Measurements from ENCODE around the gene ASAH2.
"Not testable (repeated sequence)": the region's sequence is repeated elsewhere in the genome, so short reads cannot be mapped to it uniquely, and the experiment has no call there.

The ASAH2 gene

DNA sequence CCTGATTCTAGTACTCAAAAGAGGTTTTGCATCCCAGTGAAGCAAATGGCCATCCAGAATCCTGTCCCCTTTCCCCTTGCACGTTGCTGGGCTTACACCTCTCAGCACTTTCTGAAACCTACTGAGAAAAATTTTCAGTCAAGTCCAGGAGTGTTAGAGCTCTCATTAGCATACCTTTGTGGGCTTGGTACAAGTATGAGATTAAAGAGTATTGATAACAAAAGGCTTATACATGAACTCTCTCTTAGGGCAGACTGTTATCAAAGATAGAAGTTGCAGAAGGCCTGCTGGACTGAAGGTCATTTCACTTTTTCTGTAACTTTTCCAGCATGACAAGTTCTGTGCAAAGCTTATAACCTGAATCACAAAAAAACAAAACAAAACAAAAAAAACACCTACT, at the start of gene ASAH2:
Gene ASAH2 (minus strand): TSS at position 123 of the 400 bp plus-strand sequence. CDS start 2,906 bp downstream, outside the sequence.
- no peak for FAIRE-seq
- no peak for DNase-seq (ENCODE audit: low spot score)

GRCh38 chr10:50299948-50300669, 48.8 kb upstream of the ASAH2 start:
- no peak for FAIRE-seq
- DNase-seq (ENCODE audit: low spot score), result no peak

GRCh38 chr10:50295367-50295766, 44.1 kb upstream of the ASAH2 start:
- no peak for FAIRE-seq
- DNase-seq (ENCODE audit: low spot score), result no peak

DNA sequence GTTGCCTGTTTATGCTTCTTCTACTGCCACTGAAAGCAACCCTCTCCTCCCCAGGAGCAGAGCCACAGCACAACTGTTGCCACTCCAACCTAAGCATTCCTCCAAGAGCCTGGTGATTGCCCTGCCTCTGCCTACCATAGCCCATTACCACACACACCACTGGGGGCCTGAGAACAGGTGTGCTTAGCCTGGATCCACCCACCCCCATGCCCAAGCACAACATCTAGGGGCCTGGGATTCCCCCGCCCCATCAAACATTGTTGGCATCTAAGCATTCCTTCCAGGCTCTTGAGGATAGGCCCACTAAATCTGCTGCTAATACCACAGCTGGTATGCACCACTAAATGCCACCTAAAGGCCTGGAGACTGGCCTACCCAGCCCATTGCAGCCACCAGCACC, 43.3 kb upstream of the ASAH2 start:
- FAIRE-seq, result no peak

DNA sequence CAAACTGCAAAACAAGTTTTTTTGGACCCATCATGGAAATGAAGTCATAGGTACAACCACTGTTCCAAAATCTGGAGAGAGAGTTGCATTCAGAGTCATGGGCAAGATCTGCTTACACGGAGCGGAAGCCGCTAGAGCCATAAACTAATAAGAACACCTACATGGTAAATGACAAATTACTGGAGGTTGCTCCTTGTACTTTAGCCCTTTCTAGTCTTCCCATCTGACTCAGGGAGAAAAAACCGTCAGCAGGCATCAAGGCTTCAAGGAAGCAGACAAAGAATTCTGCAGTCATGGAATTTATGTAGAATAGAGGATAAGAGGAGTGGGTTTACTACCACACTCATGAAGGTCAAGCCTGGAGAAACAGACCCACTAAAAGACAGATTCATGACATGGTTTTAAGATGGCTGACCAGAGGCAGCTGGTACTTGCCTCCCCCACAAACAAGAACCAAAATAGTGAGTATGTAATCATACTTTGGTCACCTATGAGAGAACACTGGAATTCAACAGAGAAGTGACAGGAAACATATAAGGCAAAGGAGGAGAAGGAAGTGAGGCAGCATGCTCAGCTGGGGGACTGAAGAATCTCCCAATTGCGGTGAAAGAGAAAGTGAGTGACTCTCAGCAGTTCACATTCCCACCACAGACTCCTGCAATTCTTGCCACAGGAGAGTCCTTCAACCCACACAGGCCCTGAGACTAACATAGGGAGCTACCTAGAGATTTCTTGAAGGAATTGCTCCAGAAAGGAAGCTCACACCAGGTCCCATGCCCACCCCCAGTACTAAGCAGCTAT, 42.4 kb upstream of the ASAH2 start:
- DNase-seq (ENCODE audit: low spot score) (no peak), FAIRE-seq (no peak)

More for the DNA sequence above, 43.3 kb upstream of the ASAH2 start:
- DNase-seq (ENCODE audit: low spot score), result no peak

- FAIRE-seq, result no peak
- no peak for DNase-seq (ENCODE audit: low spot score)
Observed at GRCh38 chr10:50291261-50291850, 40.0 kb upstream of the ASAH2 start.

GRCh38 chr10:50289196-50289595, 37.9 kb upstream of the ASAH2 start:
- no peak for FAIRE-seq
- DNase-seq (ENCODE audit: low spot score), result no peak

DNA sequence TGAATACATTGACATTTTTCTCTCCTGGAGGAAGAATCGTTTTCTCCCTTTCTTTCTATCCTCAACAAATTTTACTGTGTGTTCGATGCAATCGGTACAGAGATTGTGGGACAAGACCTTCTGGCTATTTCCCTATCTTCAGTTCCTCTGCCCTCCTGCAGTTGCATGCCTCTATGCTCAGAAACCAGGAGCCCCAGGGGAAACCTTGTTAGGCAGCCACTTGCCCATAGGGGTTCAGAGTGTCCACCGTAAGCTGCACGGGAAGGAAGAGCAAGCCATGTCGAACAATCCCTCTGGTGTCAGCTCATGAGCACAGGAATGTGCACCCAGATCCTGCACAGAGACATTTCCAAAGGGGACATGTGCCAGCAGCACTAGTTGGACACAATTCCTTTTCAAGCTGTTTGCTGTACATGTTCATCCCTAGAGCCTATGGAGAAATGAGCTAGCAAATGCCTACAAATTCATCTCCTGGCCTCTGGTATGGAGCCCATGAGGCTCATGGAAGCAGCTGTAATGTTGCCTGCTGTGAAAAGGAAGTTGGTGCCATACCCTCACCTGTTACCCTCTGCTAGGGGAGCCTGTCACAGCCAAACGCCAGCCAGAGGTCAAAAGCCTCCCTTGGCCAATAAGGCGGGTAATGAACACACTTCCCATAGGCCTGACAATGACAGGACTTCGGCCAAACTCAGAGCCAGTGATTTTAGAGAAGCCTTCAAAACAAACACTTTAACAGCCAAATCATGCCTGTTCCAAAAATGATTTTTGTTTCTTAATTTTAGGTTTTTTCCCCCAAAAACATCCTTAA, 35.9 kb upstream of the ASAH2 start:
- FAIRE-seq, result no peak
- no peak for DNase-seq (ENCODE audit: low spot score)

- no peak for DNase-seq (ENCODE audit: low spot score)
- no peak for FAIRE-seq
Observed at GRCh38 chr10:50286517-50286916, 35.2 kb upstream of the ASAH2 start.

DNA sequence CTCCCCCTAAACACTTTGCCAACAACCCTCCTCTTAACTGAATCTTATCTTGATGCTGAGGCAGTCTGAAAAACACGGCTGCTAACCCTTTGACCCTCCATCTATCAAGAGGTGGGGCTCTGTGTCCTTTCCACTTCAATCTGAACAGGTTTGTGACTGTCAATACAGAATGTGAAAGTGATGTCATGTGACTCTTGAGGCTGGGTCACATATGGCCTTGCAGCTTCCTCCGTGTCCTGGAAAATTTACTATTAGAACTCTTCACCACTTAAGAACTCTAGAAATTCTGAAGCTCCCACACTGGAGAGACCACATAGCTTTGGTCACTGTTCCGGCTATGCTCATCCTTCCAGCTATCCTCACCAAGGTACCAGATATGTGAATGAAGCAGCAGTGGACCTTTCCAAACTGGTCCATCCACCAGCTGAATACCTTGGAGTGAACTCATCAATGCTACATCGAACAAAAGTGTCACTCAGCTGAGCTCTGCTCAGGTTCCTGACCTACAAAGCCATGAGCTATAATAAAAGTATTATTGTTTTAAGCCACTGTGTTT, 30.7 kb upstream of the ASAH2 start:
- FAIRE-seq (no peak), DNase-seq (ENCODE audit: low spot score) (no peak)

GRCh38 chr10:50281210-50281966, 30.1 kb upstream of the ASAH2 start:
- DNase-seq (ENCODE audit: low spot score) (no peak), FAIRE-seq (no peak)

DNA sequence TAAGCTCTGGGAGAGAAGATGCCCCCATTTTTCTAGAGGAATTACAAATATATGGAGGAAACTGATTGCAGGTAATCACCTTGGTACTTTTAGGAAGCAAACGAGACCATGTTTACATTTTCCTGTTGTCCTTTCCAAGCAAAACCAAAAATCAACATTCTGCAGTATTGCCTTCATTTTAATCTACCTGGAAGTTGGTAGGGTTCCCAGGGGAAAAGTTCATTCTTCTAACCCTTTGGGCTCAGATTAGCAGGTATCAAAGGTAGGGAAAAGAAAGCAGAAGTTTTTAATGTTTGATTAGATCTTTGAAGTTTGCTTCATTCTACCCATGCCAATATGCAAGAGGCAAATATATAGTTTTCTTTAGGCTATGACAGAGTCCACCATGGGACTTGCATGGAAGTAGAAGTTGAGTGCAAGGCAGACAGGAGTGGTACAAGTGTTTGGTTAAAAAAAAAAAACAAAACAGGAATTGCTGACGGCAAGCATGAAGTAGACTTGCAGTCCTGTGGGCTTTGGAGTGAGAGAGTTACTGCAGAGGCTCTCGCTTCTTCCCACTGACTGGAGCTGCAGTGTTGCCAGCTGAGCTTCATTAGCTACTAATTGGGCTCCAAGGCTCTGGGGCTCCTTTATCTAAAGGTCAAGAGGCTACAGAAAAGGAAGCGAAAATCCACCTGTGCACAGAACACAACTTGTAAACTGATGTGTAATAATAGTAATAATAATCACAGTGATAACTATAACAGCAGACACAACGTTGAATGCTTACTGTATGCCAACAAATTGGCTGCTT, 28.9 kb upstream of the ASAH2 start:
- no peak for FAIRE-seq
- no peak for DNase-seq (ENCODE audit: low spot score)

DNA sequence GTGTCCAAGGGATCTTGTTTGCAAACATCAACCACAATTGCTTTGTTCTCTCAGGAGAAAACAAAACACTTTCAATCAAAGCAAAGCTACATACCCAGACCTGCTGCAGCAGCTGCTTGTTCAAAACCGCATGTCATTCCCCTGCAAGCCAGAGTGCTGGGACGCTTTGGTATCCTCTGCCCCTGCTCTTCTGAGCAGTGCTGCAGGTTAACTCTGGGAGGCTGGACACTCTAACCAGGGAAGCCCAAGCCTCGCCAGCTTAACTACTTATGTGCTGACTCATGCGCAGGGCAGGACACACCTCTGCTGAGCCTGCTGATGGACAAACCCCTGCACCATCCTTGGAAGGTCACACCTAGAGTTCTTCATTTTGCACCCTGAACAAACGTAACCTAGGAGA, 28.2 kb upstream of the ASAH2 start:
- FAIRE-seq, result no peak
- DNase-seq (ENCODE audit: low spot score), result no peak

DNA sequence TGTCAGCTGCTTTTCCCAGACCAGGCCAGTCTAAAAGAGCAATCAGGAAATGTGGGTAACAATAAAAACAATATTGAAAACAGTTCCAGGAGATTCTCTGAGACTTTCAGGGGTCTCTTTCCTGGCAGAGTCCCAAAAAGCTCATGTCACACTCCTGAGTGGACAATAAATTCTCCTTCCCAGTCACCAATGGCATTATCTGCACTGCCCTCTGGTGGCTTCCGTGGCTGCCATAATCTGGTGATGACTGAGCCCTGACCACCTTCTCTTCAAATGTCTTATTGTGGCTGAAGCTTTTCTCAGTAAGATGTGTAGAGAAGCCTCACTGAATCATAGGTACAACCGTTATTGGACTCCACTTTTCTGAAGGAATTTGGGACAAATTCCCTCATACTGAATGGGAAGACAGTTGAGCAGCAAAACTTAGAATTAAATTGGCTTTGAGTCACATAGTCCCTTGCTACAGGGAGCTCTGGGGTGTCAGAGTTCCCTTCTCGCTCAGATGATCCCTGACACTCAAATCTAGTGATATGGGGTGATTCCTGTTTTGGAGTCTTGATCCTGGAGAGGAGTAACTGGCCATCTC, 24.4 kb upstream of the ASAH2 start:
- FAIRE-seq, result no peak
- DNase-seq (ENCODE audit: low spot score), result no peak

GRCh38 chr10:50272531-50272930, 21.2 kb upstream of the ASAH2 start:
- DNase-seq (ENCODE audit: low spot score) (no peak), FAIRE-seq (no peak)

GRCh38 chr10:50271564-50272250, 20.4 kb upstream of the ASAH2 start:
- FAIRE-seq (no peak), DNase-seq (ENCODE audit: low spot score) (no peak)

GRCh38 chr10:50267877-50268276, 16.6 kb upstream of the ASAH2 start:
- not testable (repeated sequence) for DNase-seq (ENCODE audit: low spot score); FAIRE-seq

DNA sequence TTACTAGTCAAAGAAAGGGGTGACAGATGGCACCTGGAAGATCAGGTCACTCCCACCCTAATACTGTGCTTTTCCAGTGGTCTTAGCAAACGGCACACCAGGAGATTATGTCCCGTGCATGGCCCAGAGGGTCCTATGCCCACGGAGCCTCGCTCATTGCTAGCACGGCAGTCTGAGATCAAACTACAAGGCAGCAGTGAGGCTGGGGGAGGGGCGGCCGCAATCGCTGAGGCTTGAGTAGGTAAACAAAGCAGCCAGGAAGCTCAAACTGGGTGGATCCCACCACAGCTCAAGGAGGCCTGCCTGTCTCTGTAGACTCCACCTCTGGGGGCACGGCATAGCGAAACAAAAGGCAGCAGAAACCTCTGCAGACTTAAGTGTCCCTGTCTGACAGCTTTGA, 11.3 kb upstream of the ASAH2 start:
- not testable (repeated sequence) for DNase-seq (ENCODE audit: low spot score); FAIRE-seq

Measured in RCC 7860 (cell line).